Left lung (tissue), 10 donors: ENCODE data around the gene PLA2G2A. TPM values are rescaled to one million over a fixed set of nuclear protein-coding genes. Genes with fewer than 3 reads are reported as not detected.

Source experiments
- ATAC-seq: fragments of 200-7000 bp; cut with Tn5 transposase; one replicate; pipeline ENCODE4 v1.9.1; 2020; ENCODE audit warnings: moderate library complexity
- DNase-seq, 4 donors: peaks; one replicate each; pipeline ENCODE4 v3.0.0-alpha.2; 2013 to 2020
- H3K27ac ChIP-seq, 2 donors: fragments of 200-600 bp; sonication (generic) in 1 of 2; one replicate each; pipeline versions ENCODE4 v1.5.0 to v1.8.0; 2020 to 2021
- H3K27me3 ChIP-seq, 2 donors: fragments of 200-600 bp; sonication (generic) in 1 of 2; one replicate each; pipeline versions ENCODE4 v1.5.0 to v1.8.0; 2020 to 2021
- H3K36me3 ChIP-seq, 2 donors: fragments of 200-600 bp; sonication (generic) in 1 of 2; one replicate each; pipeline versions ENCODE4 v1.5.0 to v1.8.0; 2020 to 2021
- H3K4me1 ChIP-seq, 2 donors: fragments of 200-600 bp; one replicate each; pipeline ENCODE4 v1.8.0; 2021
- H3K4me3 ChIP-seq, 2 donors: fragments of 200-600 bp; sonication (generic) in 1 of 2; one replicate each; pipeline versions ENCODE4 v1.5.0 to v1.8.0; 2020 to 2021; ENCODE audit warnings: mild to moderate bottlenecking in 1 of 2
- H3K9me3 ChIP-seq, 2 donors: fragments of 200-600 bp; sonication (generic) in 1 of 2; one replicate each; pipeline versions ENCODE4 v1.5.0 to v1.8.0; 2020 to 2021
- CTCF ChIP-seq, 2 donors: fragments of 200-600 bp; sonication (generic) in 1 of 2; IDR thresholded peaks; one replicate each; pipeline versions ENCODE4 v1.5.0 to v1.8.0; 2021; ENCODE audit warnings: antibody characterized with exemption in 2 of 2
- intact Hi-C, 2 donors: fragments of 100-400 bp; cut with DNase I; formaldehyde crosslinking; loops; one replicate each; pipeline versions ENCODE4 v1.11.2 to v1.14.2; 2022
- polyA plus RNA-seq, 6 donors: library from polyadenylated mRNA; unstranded; fragments of 120-200 nt; gene quantifications; one replicate each; pipeline ENCODE4 v1.2.1, GENCODE V29; 2013; ENCODE audit not compliant: insufficient read length in 6 of 6
- total RNA-seq, 2 donors: library from RNA; stranded (reverse); fragmentation: NEBNext Ultra II Directional; extraction: Animal tissue kit (Norgen Biotek cat#: 25700); gene quantifications; one replicate each; pipeline ENCODE4 v1.2.1, GENCODE V29; 2021
- donor health status: DM: no; HTN: yes; CAD: no.
- donor health status: DM: no; HTN: no; CAD: no.

PLA2G2A gene
- total and polyA plus RNA-seq, 8 donors: 0.73 to 65.7 (median 1.7) TPM

- DNase-seq (no peak), ATAC-seq (no peak)
- no peaks in the 10 kb centered on the region for H3K9me3 ChIP-seq
- no peak overlapping the region for H3K27ac ChIP-seq
- no peaks in the 10 kb centered on the region for H3K4me1 ChIP-seq
- peaks cover 0 to 30% of the 10 kb centered on the region in 2 donors for H3K27me3 ChIP-seq
- H3K4me3 ChIP-seq: no peak overlapping the region
- intact Hi-C loops: no loop called here
- no peak for TF ChIP-seq CTCF (IDR thresholded peaks at IDR 0.05)
- H3K36me3 ChIP-seq: no peaks in the 10 kb centered on the region
Measured at GRCh38 chr1:19963636-19964035, 15.8 kb downstream of the PLA2G2A start.

- Histone ChIP-seq H3K9me3 (no peaks in the 10 kb centered on the region), H3K36me3 (no peaks in the 10 kb centered on the region), H3K4me3 (no peak overlapping the region), H3K27ac (no peak overlapping the region), H3K4me1 (no peaks in the 10 kb centered on the region), H3K27me3 (peaks cover 0 to 31% of the 10 kb centered on the region in 2 donors)
- ATAC-seq: no peak
- DNase-seq: no peak
- TF ChIP-seq CTCF (IDR thresholded peaks at IDR 0.05): no peak
- intact Hi-C loops: no loop called here
Measured at GRCh38 chr1:19960591-19960990, 18.8 kb downstream of the PLA2G2A start.

- no peak for TF ChIP-seq CTCF (IDR thresholded peaks at IDR 0.05)
- Histone ChIP-seq H3K4me3 (no peak overlapping the region), H3K4me1 (no peaks in the 10 kb centered on the region), H3K9me3 (no peaks in the 10 kb centered on the region), H3K36me3 (no peaks in the 10 kb centered on the region), H3K27ac (no peak overlapping the region), H3K27me3 (peaks cover 0 to 25% of the 10 kb centered on the region in 2 donors)
- no peak for DNase-seq
- intact Hi-C loops: no loop called here
- no peak for ATAC-seq
Measured at GRCh38 chr1:19957779-19958178, 21.6 kb downstream of the PLA2G2A start.

- Histone ChIP-seq H3K4me3 (no peak overlapping the region), H3K9me3 (no peaks in the 10 kb centered on the region), H3K27ac (no peak overlapping the region), H3K36me3 (no peaks in the 10 kb centered on the region), H3K4me1 (no peaks in the 10 kb centered on the region), H3K27me3 (peaks cover 0 to 10% of the 10 kb centered on the region in 2 donors)
- intact Hi-C loops: no loop called here
- DNase-seq: no peak
- ATAC-seq: no peak
- TF ChIP-seq CTCF (IDR thresholded peaks at IDR 0.05): no peak
Measured at GRCh38 chr1:19955534-19956170, 23.8 kb downstream of the PLA2G2A start.

- H3K27me3 ChIP-seq: peaks cover 0 to 13% of the 10 kb centered on the region in 2 donors
- intact Hi-C loops: no loop called here
- no peak for TF ChIP-seq CTCF (IDR thresholded peaks at IDR 0.05)
- H3K27ac ChIP-seq: no peak overlapping the region
- no peaks in the 10 kb centered on the region for H3K36me3 ChIP-seq
- DNase-seq: no peak
- H3K4me3 ChIP-seq: no peak overlapping the region
- H3K4me1 ChIP-seq: no peaks in the 10 kb centered on the region
- ATAC-seq: no peak
- no peaks in the 10 kb centered on the region for H3K9me3 ChIP-seq
Measured at GRCh38 chr1:19954059-19954458, 25.4 kb downstream of the PLA2G2A start.
